ENCODE measurements around the gene APAF1.

Gene APAF1

DNA sequence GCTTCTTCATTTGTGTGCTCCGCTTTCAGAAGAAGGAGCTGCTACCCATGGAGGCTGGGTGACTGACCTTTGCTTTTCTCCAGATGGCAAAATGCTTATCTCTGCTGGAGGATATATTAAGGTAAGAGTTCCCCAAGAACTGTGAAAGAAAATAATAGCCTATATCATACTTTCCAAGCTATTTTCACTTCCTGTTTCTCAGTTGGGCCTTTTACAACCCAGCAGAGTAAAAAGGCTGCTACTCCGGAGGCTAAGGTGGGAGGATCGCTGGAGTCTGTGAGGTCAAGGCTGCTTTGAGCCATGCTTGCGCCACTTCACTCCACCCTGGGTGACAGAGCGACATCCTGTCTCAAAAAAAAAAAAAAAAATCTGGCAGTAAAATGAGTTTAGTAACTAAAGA is 82.1 kb downstream of the APAF1 start:
- POLR2A ChIA-PET: no interaction called here

DNA sequence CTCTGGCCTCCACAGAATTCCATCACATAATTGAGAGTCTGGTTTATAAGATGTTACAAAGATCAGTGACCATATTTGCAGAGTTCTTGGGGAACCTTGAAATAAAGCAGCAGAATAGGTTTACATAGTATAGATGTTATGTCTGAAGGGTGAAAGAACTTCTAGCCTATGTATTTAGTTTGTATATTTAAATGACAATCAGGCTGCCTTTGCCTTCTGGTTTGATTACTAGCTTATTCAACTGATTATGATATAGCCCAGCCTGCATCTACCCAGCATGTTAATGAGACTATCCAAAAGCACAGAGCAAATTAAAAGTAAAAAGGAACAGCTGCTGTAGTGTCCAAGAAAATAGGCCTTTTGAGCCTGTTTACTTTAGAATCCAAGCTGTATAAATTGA is 85.3 kb downstream of the APAF1 start:
- POLR2A ChIA-PET: no interaction called here

More for the DNA sequence above, 82.1 kb downstream of the APAF1 start:
- TF ChIP-seq BHLHE40 (IDR thresholded peaks at IDR 0.05; ENCODE audit: borderline replicate concordance) (no peak), FOXK2 (IDR thresholded peaks at IDR 0.05) (no peak)
- CTCF ChIA-PET: no interaction called here
- DNase-seq (ENCODE audit: extremely low spot score): no peak

DNA sequence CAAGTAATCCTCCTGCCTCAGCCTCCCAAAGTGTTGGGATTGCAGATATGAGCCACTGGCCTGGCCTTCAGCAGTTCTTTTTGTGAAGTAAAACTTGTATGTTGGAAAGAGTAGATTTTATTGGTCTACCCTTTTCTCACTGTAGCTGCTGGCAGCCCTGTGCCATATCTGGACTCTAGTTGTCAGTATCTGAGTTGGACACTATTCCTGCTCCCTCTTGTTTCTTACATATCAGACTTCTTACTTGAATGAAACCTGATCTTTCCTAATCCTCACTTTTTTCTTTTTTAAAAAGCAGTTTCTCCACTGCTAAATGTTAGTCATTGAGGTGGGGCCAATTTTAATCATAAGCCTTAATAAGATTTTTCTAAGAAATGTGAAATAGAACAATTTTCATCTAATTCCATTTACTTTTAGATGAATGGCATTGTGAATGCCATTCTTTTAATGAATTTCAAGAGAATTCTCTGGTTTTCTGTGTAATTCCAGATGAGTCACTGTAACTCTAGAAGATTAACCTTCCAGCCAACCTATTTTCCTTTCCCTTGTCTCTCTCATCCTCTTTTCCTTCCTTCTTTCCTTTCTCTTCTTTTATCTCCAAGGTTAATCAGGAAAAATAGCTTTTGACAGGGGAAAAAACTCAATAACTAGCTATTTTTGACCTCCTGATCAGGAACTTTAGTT is 88.7 kb downstream of the APAF1 start:
- CTCF ChIA-PET: no interaction called here

More for the DNA sequence above, 85.3 kb downstream of the APAF1 start:
- DNase-seq (ENCODE audit: extremely low spot score): no peak
- CTCF ChIA-PET: interaction anchor here (0.6 to 1.1 kb wide), 4 partner anchors 9 to 20 kb away, joined by 3 read pairs; no protein-coding TSS in a partner anchor
- no peak for TF ChIP-seq ARNT (IDR thresholded peaks at IDR 0.05)
- TF ChIP-seq ELF4 (IDR thresholded peaks at IDR 0.05): no peak
- no peak for TF ChIP-seq CTBP1 (IDR thresholded peaks at IDR 0.05; ENCODE audit: borderline replicate concordance)
- no peak for TF ChIP-seq ZNF384 (IDR thresholded peaks at IDR 0.05)
- TF ChIP-seq FOXM1 (IDR thresholded peaks at IDR 0.05; ENCODE audit: borderline replicate concordance): no peak
- no peak for TF ChIP-seq FOXK2 (IDR thresholded peaks at IDR 0.05)
- no peak for TF ChIP-seq L3MBTL2 (conservative IDR thresholded peaks at IDR 0.05)
- no peak for TF ChIP-seq TARDBP (IDR thresholded peaks at IDR 0.05)
- no peak for TF ChIP-seq HDGF (IDR thresholded peaks at IDR 0.05; ENCODE audit: borderline replicate concordance)
- TF ChIP-seq, protein P1, sequence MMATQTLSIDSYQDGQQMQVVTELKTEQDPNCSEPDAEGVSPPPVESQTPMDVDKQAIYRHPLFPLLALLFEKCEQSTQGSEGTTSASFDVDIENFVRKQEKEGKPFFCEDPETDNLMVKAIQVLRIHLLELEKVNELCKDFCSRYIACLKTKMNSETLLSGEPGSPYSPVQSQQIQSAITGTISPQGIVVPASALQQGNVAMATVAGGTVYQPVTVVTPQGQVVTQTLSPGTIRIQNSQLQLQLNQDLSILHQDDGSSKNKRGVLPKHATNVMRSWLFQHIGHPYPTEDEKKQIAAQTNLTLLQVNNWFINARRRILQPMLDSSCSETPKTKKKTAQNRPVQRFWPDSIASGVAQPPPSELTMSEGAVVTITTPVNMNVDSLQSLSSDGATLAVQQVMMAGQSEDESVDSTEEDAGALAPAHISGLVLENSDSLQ (IDR thresholded peaks at IDR 0.05): no peak
- no peak for TF ChIP-seq BHLHE40 (IDR thresholded peaks at IDR 0.05; ENCODE audit: borderline replicate concordance)
- no peak for TF ChIP-seq LEF1 (IDR thresholded peaks at IDR 0.05; ENCODE audit: borderline replicate concordance)
- TF ChIP-seq SP1 (IDR thresholded peaks at IDR 0.05): no peak
- TF ChIP-seq NFRKB (IDR thresholded peaks at IDR 0.05): no peak
- TF ChIP-seq FOXA1 (IDR thresholded peaks at IDR 0.05): no peak
- no peak for TF ChIP-seq SUZ12 (IDR thresholded peaks at IDR 0.05)

DNA sequence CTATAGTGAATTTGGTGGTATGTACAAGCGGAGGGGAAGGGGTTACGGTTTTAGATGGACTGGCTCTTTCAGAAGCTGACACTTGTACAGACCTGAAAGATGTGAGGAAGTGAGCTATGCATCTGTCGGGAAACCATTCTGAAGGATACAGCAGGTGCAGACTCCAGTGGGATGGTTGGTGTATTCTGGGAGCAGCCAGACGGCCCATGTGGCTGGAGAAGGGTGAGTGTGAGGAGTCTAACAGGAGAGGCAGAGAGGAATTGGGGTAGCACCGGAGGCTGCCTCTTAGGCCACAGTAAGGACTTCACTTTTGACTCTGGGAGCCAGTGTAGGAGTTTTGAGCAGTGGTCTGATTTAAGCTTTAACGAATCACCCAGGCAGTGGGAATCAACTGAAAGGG is 90.7 kb downstream of the APAF1 start:
- CTCF ChIA-PET: interaction anchor here (0.5 kb wide), 1 partner anchor 79 kb away, joined by 3 read pairs; no protein-coding TSS in a partner anchor
- DNase-seq (ENCODE audit: extremely low spot score): no peak
- POLR2A ChIA-PET: no interaction called here
- TF ChIP-seq SP1 (IDR thresholded peaks at IDR 0.05) (no peak), NFRKB (IDR thresholded peaks at IDR 0.05) (no peak), CTBP1 (IDR thresholded peaks at IDR 0.05; ENCODE audit: borderline replicate concordance) (no peak), FOXM1 (IDR thresholded peaks at IDR 0.05; ENCODE audit: borderline replicate concordance) (no peak), LEF1 (IDR thresholded peaks at IDR 0.05; ENCODE audit: borderline replicate concordance) (no peak), TARDBP (IDR thresholded peaks at IDR 0.05) (no peak), L3MBTL2 (conservative IDR thresholded peaks at IDR 0.05) (no peak), FOXA1 (IDR thresholded peaks at IDR 0.05) (no peak), ZNF384 (IDR thresholded peaks at IDR 0.05) (no peak), SUZ12 (IDR thresholded peaks at IDR 0.05) (no peak), ARNT (IDR thresholded peaks at IDR 0.05) (no peak), HDGF (IDR thresholded peaks at IDR 0.05; ENCODE audit: borderline replicate concordance) (no peak), BHLHE40 (IDR thresholded peaks at IDR 0.05; ENCODE audit: borderline replicate concordance) (no peak), FOXK2 (IDR thresholded peaks at IDR 0.05) (no peak), ELF4 (IDR thresholded peaks at IDR 0.05) (no peak)
- TF ChIP-seq, protein P1 (IDR thresholded peaks at IDR 0.05): no peak

More for the DNA sequence above, 88.7 kb downstream of the APAF1 start:
- POLR2A ChIA-PET: no interaction called here
- no peak for TF ChIP-seq SUZ12 (IDR thresholded peaks at IDR 0.05)
- no peak for TF ChIP-seq FOXK2 (IDR thresholded peaks at IDR 0.05)
- no peak for TF ChIP-seq TARDBP (IDR thresholded peaks at IDR 0.05)
- no peak for TF ChIP-seq FOXM1 (IDR thresholded peaks at IDR 0.05; ENCODE audit: borderline replicate concordance)
- no peak for TF ChIP-seq L3MBTL2 (conservative IDR thresholded peaks at IDR 0.05)
- no peak for TF ChIP-seq NFRKB (IDR thresholded peaks at IDR 0.05)
- TF ChIP-seq HDGF (IDR thresholded peaks at IDR 0.05; ENCODE audit: borderline replicate concordance): no peak
- DNase-seq (ENCODE audit: extremely low spot score): no peak

DNA sequence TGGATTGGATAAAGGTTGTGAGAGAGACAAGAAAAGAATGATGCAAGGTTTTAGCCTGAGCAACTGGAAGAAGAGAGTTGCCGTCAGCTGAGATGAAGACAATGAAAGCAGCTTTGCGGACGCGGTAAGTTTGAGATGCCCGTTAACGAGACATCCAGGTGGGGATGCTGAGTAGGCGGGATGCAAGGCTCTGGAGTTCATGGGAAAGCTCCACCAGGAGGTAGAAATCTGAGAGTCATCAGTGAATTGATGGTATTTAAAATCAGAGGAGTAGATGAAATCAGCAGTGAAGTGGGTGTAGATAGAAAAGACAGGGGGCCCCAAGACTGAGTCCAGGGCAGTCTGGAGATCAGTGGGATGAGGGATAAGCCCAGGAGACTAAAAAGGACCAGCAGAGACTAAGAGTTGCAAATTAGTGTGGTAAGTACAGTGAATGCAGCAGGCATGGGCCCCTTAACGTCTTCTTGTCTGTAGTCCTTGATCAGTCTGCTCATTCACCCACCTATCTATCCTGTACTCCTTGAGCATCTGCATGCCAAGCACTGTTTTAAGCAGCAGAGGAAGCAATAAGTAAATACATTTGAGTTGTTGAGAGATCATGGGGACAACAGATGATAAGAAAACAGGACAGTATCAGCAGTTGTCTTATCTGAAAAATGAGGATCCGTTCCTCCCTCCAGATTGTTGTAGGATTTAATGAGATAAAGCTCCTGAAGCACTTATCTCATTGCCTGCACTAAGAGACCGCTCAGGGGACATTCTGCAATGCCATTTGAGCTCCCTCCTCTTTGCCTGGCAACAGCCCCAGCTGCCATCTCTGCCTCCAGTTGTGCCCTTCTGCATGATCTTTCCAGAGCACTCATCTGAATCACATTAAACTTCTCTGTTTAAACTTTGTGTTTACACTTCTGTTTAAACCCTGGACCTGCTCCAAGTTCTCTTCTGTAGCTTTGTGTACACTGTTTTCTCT is 91.5 kb downstream of the APAF1 start:
- no peak for DNase-seq (ENCODE audit: extremely low spot score)
- CTCF ChIA-PET: interaction anchor here (0.5 to 1.2 kb wide), 2 partner anchors 14 to 78 kb away, joined by 3 read pairs; no protein-coding TSS in a partner anchor

DNA sequence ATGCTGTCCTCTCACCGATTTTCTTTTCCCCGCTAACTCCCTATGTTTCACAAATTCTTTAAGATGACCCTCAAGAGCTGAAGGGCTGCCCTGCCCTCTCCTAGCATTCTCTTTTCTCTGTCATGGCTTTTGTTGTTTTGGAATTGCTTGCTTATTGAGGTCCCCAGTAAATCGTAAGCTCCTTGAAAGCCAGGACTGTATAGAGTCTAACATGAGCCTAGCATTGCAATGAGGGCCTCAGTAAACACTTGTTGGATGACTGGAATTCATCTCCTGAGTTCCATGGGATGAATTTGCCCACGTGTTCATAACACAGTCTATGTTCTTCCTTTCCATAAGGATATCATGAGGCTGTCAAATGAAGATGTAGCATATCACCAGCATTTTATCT is 92.2 kb downstream of the APAF1 start:
- no peak for DNase-seq (ENCODE audit: extremely low spot score)
- ChIA-PET CTCF (interaction anchor here (1.2 kb wide), 1 partner anchor 15 kb away, joined by 3 read pairs; no protein-coding TSS in a partner anchor), POLR2A (no interaction called here)
- TF ChIP-seq BHLHE40 (IDR thresholded peaks at IDR 0.05; ENCODE audit: borderline replicate concordance): no peak
- no peak for TF ChIP-seq L3MBTL2 (conservative IDR thresholded peaks at IDR 0.05)
- no peak for TF ChIP-seq SUZ12 (IDR thresholded peaks at IDR 0.05)
- TF ChIP-seq SP1 (IDR thresholded peaks at IDR 0.05): no peak
- TF ChIP-seq FOXA1 (IDR thresholded peaks at IDR 0.05): no peak
- TF ChIP-seq LEF1 (IDR thresholded peaks at IDR 0.05; ENCODE audit: borderline replicate concordance): no peak
- TF ChIP-seq CTBP1 (IDR thresholded peaks at IDR 0.05; ENCODE audit: borderline replicate concordance): no peak
- no peak for TF ChIP-seq ARNT (IDR thresholded peaks at IDR 0.05)
- no peak for TF ChIP-seq TARDBP (IDR thresholded peaks at IDR 0.05)
- TF ChIP-seq, protein P1 (IDR thresholded peaks at IDR 0.05): no peak
- no peak for TF ChIP-seq ZNF384 (IDR thresholded peaks at IDR 0.05)
- no peak for TF ChIP-seq FOXK2 (IDR thresholded peaks at IDR 0.05)
- TF ChIP-seq FOXM1 (IDR thresholded peaks at IDR 0.05; ENCODE audit: borderline replicate concordance): no peak
- TF ChIP-seq ELF4 (IDR thresholded peaks at IDR 0.05): no peak
- no peak for TF ChIP-seq HDGF (IDR thresholded peaks at IDR 0.05; ENCODE audit: borderline replicate concordance)
- TF ChIP-seq NFRKB (IDR thresholded peaks at IDR 0.05): no peak

More for the DNA sequence above, 91.5 kb downstream of the APAF1 start:
- POLR2A ChIA-PET: no interaction called here
- TF ChIP-seq TARDBP (IDR thresholded peaks at IDR 0.05): no peak
